CD14-positive monocyte (primary cell): Measurements from ENCODE around the gene KLHDC10. TPM values are rescaled to one million over a fixed set of nuclear protein-coding genes. Genes with fewer than 3 reads are reported as not detected.
A peak's percentile ranks its signal among the peaks of the same experiment; 100 is the strongest.

Experiments used
- DNase-seq, 3 donors: peaks; one replicate each; pipeline ENCODE4 v3.0.0-alpha.2; 2011 to 2022
- H2AFZ ChIP-seq: 2 replicates; pipeline ENCODE4 v1.6.0; 2012; ENCODE audit warnings: mild to moderate bottlenecking, low read depth, low read length, inconsistent platforms; ENCODE audit not compliant: insufficient read depth, poor library complexity, severe bottlenecking
- H3K27ac ChIP-seq, 2 donors: 1 replicate in 1 of 2; 2 replicates in 1 of 2; pipeline ENCODE4 v1.5.1; 2012 to 2013; ENCODE audit warnings: low read length in 2 of 2, control low read depth in 1 of 2, inconsistent platforms in 1 of 2, low read depth in 1 of 2, mild to moderate bottlenecking in 1 of 2
- H3K27me3 ChIP-seq, 2 donors: one replicate each; pipeline versions ENCODE4 v1.6.0 to v1.6.1; 2011 to 2013; ENCODE audit warnings: low read length in 2 of 2; ENCODE audit not compliant: control insufficient read depth in 2 of 2, insufficient read depth in 2 of 2
- H3K36me3 ChIP-seq, 2 donors: replicated peaks in 1 of 2; 1 replicate in 1 of 2; 2 replicates in 1 of 2; pipeline versions ENCODE4 v1.5.1 to v1.6.1; 2012 to 2013; ENCODE audit warnings: low read length in 2 of 2, control low read depth in 1 of 2, inconsistent platforms in 1 of 2, mild to moderate bottlenecking in 1 of 2; ENCODE audit not compliant: insufficient read depth in 2 of 2, control insufficient read depth in 1 of 2
- H3K4me1 ChIP-seq, 2 donors: 1 replicate in 1 of 2; 2 replicates in 1 of 2; pipeline versions ENCODE4 v1.5.1 to v1.6.1; 2012 to 2013; ENCODE audit warnings: low read length in 2 of 2, control low read depth in 1 of 2, inconsistent platforms in 1 of 2, mild to moderate bottlenecking in 1 of 2, moderate library complexity in 1 of 2; ENCODE audit not compliant: insufficient read depth in 2 of 2, control insufficient read depth in 1 of 2
- H3K4me2 ChIP-seq: replicated peaks from 2 replicates; pipeline ENCODE3; 2012; ENCODE audit warnings: low read length, moderate library complexity, mild to moderate bottlenecking; ENCODE audit not compliant: poor library complexity, severe bottlenecking; ENCODE audit errors: extremely low read depth
- H3K4me3 ChIP-seq, 3 experiments: fragments of 200-600 bp in 1 of 3; sonication (generic) in 1 of 3; replicated peaks in 1 of 3; 1 replicate in 2 of 3; 2 replicates in 1 of 3; pipeline ENCODE4 v1.5.1; 2011 to 2013; ENCODE audit warnings: low read length in 3 of 3, mild to moderate bottlenecking in 3 of 3, control low read depth in 2 of 3, low read depth in 2 of 3, inconsistent platforms in 1 of 3, moderate library complexity in 1 of 3
- H3K79me2 ChIP-seq: 2 replicates; pipeline ENCODE4 v1.6.0; 2012; ENCODE audit warnings: mild to moderate bottlenecking, control low read depth, inconsistent platforms, low read length, moderate library complexity; ENCODE audit not compliant: insufficient read depth
- H3K9ac ChIP-seq: 2 replicates; pipeline ENCODE4 v1.6.0; 2017; ENCODE audit warnings: low read length, mild to moderate bottlenecking; ENCODE audit not compliant: insufficient read depth, poor library complexity, severe bottlenecking
- H3K9me3 ChIP-seq, 2 donors: replicated peaks in 1 of 2; 1 replicate in 1 of 2; 2 replicates in 1 of 2; pipeline versions ENCODE4 v1.5.1 to v1.6.1; 2012 to 2013; ENCODE audit warnings: low read length in 2 of 2, control low read depth in 1 of 2; ENCODE audit not compliant: control insufficient read depth in 1 of 2, insufficient read depth in 1 of 2
- H4K20me1 ChIP-seq: 2 replicates; pipeline ENCODE4 v1.6.0; 2012; ENCODE audit warnings: mild to moderate bottlenecking, low read length, control low read depth, moderate library complexity; ENCODE audit not compliant: insufficient read depth
- H3K27ac Mint-ChIP-seq, 7 donors: one replicate each; pipeline ENCODE4 v1.8.0; 2020; ENCODE audit warnings: mild to moderate bottlenecking in 7 of 7, mixed read lengths in 7 of 7, moderate library complexity in 6 of 7, inconsistent platforms in 2 of 7
- H3K27me3 Mint-ChIP-seq, 3 donors: one replicate each; pipeline ENCODE4 v1.8.0; 2021 to 2022; ENCODE audit warnings: low read depth in 3 of 3, mild to moderate bottlenecking in 3 of 3, mixed read lengths in 3 of 3, moderate library complexity in 3 of 3, inconsistent platforms in 1 of 3
- H3K36me3 Mint-ChIP-seq, 2 donors: one replicate each; pipeline ENCODE4 v1.8.0; 2020; ENCODE audit warnings: mixed read lengths in 2 of 2, inconsistent platforms in 1 of 2, mild to moderate bottlenecking in 1 of 2
- H3K4me1 Mint-ChIP-seq: one replicate; pipeline ENCODE4 v1.8.0; 2020; ENCODE audit warnings: mild to moderate bottlenecking, mixed read lengths
- H3K4me3 Mint-ChIP-seq, 2 donors: one replicate each; pipeline ENCODE4 v1.8.0; 2020; ENCODE audit warnings: mild to moderate bottlenecking in 2 of 2, mixed read lengths in 2 of 2, moderate library complexity in 1 of 2
- H3K9me3 Mint-ChIP-seq, 7 donors: one replicate each; pipeline ENCODE4 v1.8.0; 2020 to 2022; ENCODE audit warnings: mixed read lengths in 7 of 7, mild to moderate bottlenecking in 6 of 7, moderate library complexity in 6 of 7, inconsistent platforms in 2 of 7
- CTCF ChIP-seq: fragments of 200-600 bp; IDR thresholded peaks from one replicate; pipeline ENCODE4 v1.8.0; 2022; ENCODE audit warnings: antibody characterized with exemption, mild to moderate bottlenecking
- WGBS: methylation state at CpG from one replicate; pipeline ENCODE4 v1.1.5; 2013; ENCODE audit warnings: missing lambda C conversion rate; ENCODE audit not compliant: insufficient coverage; 5-methylcytosine and 5-hydroxymethylcytosine counted together
- intact Hi-C, 2 donors: fragments of 100-400 bp; cut with micrococcal nuclease; formaldehyde crosslinking; loops; one replicate each; pipeline versions ENCODE4 v1.15.0 to v1.15.1; 2023
- polyA minus RNA-seq: library from RNA; depleted of rRNA, polyadenylated mRNA; stranded (reverse); fragments of >200 nt; gene quantifications from 2 replicates; pipeline ENCODE4 v1.2.3, GENCODE V29; 2012
- polyA plus RNA-seq, 3 donors: library from polyadenylated mRNA; depleted of rRNA in 1 of 3; unstranded in 2 of 3; stranded (reverse) in 1 of 3; fragments of 300-500 nt in 2 of 3; fragments of >200 nt in 1 of 3; fragmentation: Illumina TruSeq in 2 of 3; gene quantifications; 1 replicate in 2 of 3; 2 replicates in 1 of 3; pipeline ENCODE4 v1.2.3, GENCODE V29; 2012 to 2021
- total RNA-seq, 12 experiments: library from RNA in 1 of 12; stranded (reverse) in 1 of 12; fragments of 120-200 nt in 1 of 12; gene quantifications; one replicate each; pipeline ENCODE4 v1.2.4 and lab custom pipeline; 2013 to 2026; ENCODE audit warnings: mixed read lengths in 6 of 12, inconsistent platforms in 1 of 12

Gene KLHDC10
- total RNA-seq (2013) = 13.1 TPM
- 10 to 100 TPM in 1 of 3 donors, 1 to 10 TPM in 2; 1.1 to 13.9 (median 2.9) TPM for polyA plus RNA-seq
- 6.5 and 11.2 TPM in 2 replicates for polyA minus RNA-seq
- 11.8 to 73.3 (median 26.4) reads per million in 11 experiments for total RNA-seq (lab: John Stamatoyannopoulos, UW)

- peaks cover 0 to 3% (median 0%) of the 10 kb centered on the region in 3 donors for H3K27me3 Mint-ChIP-seq
Measured at GRCh38 chr7:130069978-130070860, at the start of gene KLHDC10. Gene KLHDC10, plus strand, starts transcription at chr7:130070534. Its CDS starts 110 bp downstream, at chr7:130070644.

More at GRCh38 chr7:130069978-130070860, at the start of gene KLHDC10:
- Histone ChIP-seq H2AFZ (peak within 1 kb of the TSS; percentile 95), H3K4me1 (peaks cover 21 to 25% of the 10 kb centered on the region in 2 donors), H3K4me2 (peak within 1 kb of the TSS; percentile 87), H3K9me3 (no peaks in the 10 kb centered on the region), H3K27me3 (no peaks in the 10 kb centered on the region), H4K20me1 (peaks cover 44% of the 10 kb centered on the region), H3K27ac (peak within 1 kb of the TSS; percentile 63 to 79), H3K79me2 (peaks cover 49% of the 10 kb centered on the region), H3K4me3 (peak within 1 kb of the TSS; percentile 89 to 94 (median 91)), H3K9ac (peak within 1 kb of the TSS; percentile 65), H3K36me3 (peaks cover 0 to 4% of the 10 kb centered on the region in 2 donors)
- H3K4me1 Mint-ChIP-seq = peaks cover 36% of the 10 kb centered on the region
- peak within 1 kb of the TSS; percentile 89 to 94 for H3K4me3 Mint-ChIP-seq
- under 1% methylated on average over 38 of the region's 57 CpGs for WGBS
- peak; percentile 97 to 98 (median 98) for DNase-seq
- no peak for TF ChIP-seq CTCF
- peak within 1 kb of the TSS; percentile 77 to 94 (median 94) for H3K27ac Mint-ChIP-seq
- intact Hi-C loops = loop anchor here (5.0 to 10.0 kb wide), 4 partner anchors 118 to 765 kb away; partner anchors contain the start of gene UBE2H (in 1 of the 2)
- peaks cover 7 to 10% of the 10 kb centered on the region in 2 donors for H3K36me3 Mint-ChIP-seq
- no peaks in the 10 kb centered on the region for H3K9me3 Mint-ChIP-seq
